T47D (cell line): ENCODE measurements around the gene SLC1A4.

Source experiments
- DNase-seq, 2 experiments: peaks; one replicate each; pipeline versions ENCODE4 v3.0.0 to v3.0.0-alpha.2; 2011 to 2012; ENCODE audit warnings: low read depth in 1 of 2, low spot score in 1 of 2
- JUND ChIP-seq: IDR thresholded peaks from 2 replicates; pipeline ENCODE4 v1.6.1; 2012; ENCODE audit warnings: low read depth
- in situ Hi-C: cut with HindIII; loops from 2 replicates; pipeline ENCODE4 v1.10.0; 2016; ENCODE audit warnings: low sequenced_read_pairs, low pct_unique_long_range_greater_than_20kb

SLC1A4 gene

GRCh38 chr2:65040400-65041261, 51.4 kb downstream of the SLC1A4 start:
- in situ Hi-C loops: no loop called here
- peak; percentile 39 to 82 for DNase-seq
- TF ChIP-seq JUND: no peak

- DNase-seq: no peak
- TF ChIP-seq JUND: no peak
- in situ Hi-C loops: no loop called here
Observed at GRCh38 chr2:65043001-65043400, 53.8 kb downstream of the SLC1A4 start.

GRCh38 chr2:65044097-65044735, 55.0 kb downstream of the SLC1A4 start:
- no peak for TF ChIP-seq JUND
- in situ Hi-C loops: no loop called here
- DNase-seq: no peak

GRCh38 chr2:65045651-65046050, 56.5 kb downstream of the SLC1A4 start:
- in situ Hi-C loops: no loop called here
- TF ChIP-seq JUND: no peak
- DNase-seq: no peak

- no peak for DNase-seq
- no peak for TF ChIP-seq JUND
- in situ Hi-C loops: no loop called here
Observed at GRCh38 chr2:65046633-65047407, 57.6 kb downstream of the SLC1A4 start.

GRCh38 chr2:65049010-65049639, 59.9 kb downstream of the SLC1A4 start:
- peak in 1 of 2 experiments; percentile 44 for DNase-seq
- no peak for TF ChIP-seq JUND
- in situ Hi-C loops: no loop called here

GRCh38 chr2:65050931-65051330, 61.7 kb downstream of the SLC1A4 start:
- no peak for DNase-seq
- in situ Hi-C loops: no loop called here
- TF ChIP-seq JUND: no peak

- in situ Hi-C loops: no loop called here
- DNase-seq: no peak
Observed at GRCh38 chr2:65053199-65053598, 64.0 kb downstream of the SLC1A4 start.

GRCh38 chr2:65054749-65055421, 65.7 kb downstream of the SLC1A4 start:
- in situ Hi-C loops: no loop called here
- no peak for DNase-seq
- TF ChIP-seq JUND: no peak

More at GRCh38 chr2:65053199-65053598, 64.0 kb downstream of the SLC1A4 start:
- no peak for TF ChIP-seq JUND

GRCh38 chr2:65055422-65056214, 66.4 kb downstream of the SLC1A4 start:
- no peak for DNase-seq
- in situ Hi-C loops: no loop called here
- no peak for TF ChIP-seq JUND
